PC-9 (cell line): Measurements from ENCODE around the gene CERS3.

Experiments used
- CTCF ChIP-seq: fragments of 200-600 bp; sonication (generic); conservative IDR thresholded peaks from 2 replicates; pipeline ENCODE4 v1.6.1; 2017; ENCODE audit warnings: mixed run types, antibody characterized with exemption, mild to moderate bottlenecking, moderate library complexity
- EZH2 ChIP-seq: fragments of 200-600 bp; sonication (generic); IDR thresholded peaks from 2 replicates; pipeline ENCODE4 v1.8.0; 2017; ENCODE audit warnings: antibody characterized with exemption, low read depth

GRCh38 chr15:100520132-100520921 lies 8.4 kb downstream of the CERS3 start:
- no peak for TF ChIP-seq CTCF
- no peak for TF ChIP-seq EZH2
